Glutamatergic neuron (in vitro differentiated cells): ENCODE data around the gene SUSD2. TPM values are rescaled to one million over a fixed set of nuclear protein-coding genes. Genes with fewer than 3 reads are reported as not detected.

Experiments used
- DNase-seq: peaks from one replicate; pipeline ENCODE4 v3.0.0; 2022
- H3K27ac Mint-ChIP-seq: one replicate; pipeline ENCODE4 v1.8.0; 2020; ENCODE audit warnings: mild to moderate bottlenecking, mixed read lengths, inconsistent platforms; ENCODE audit not compliant: unreplicated experiment
- H3K27me3 Mint-ChIP-seq: one replicate; pipeline ENCODE4 v1.8.0; 2020; ENCODE audit warnings: mild to moderate bottlenecking, moderate library complexity, mixed read lengths, inconsistent platforms; ENCODE audit not compliant: unreplicated experiment
- H3K36me3 Mint-ChIP-seq: one replicate; pipeline ENCODE4 v1.8.0; 2020; ENCODE audit warnings: mild to moderate bottlenecking, mixed read lengths, inconsistent platforms; ENCODE audit not compliant: unreplicated experiment
- H3K4me1 Mint-ChIP-seq: one replicate; pipeline ENCODE4 v1.8.0; 2020; ENCODE audit warnings: mild to moderate bottlenecking, low read depth, mixed read lengths, inconsistent platforms; ENCODE audit not compliant: unreplicated experiment
- H3K4me3 Mint-ChIP-seq: one replicate; pipeline ENCODE4 v1.8.0; 2020; ENCODE audit warnings: mild to moderate bottlenecking, mixed read lengths, inconsistent platforms; ENCODE audit not compliant: unreplicated experiment
- H3K9me3 Mint-ChIP-seq: one replicate; pipeline ENCODE4 v1.8.0; 2020; ENCODE audit warnings: mild to moderate bottlenecking, moderate library complexity, mixed read lengths, inconsistent platforms; ENCODE audit not compliant: unreplicated experiment
- CTCF ChIP-seq: fragments of 200-600 bp; sonication (generic); IDR thresholded peaks from one replicate; pipeline ENCODE4 v1.5.0; 2021; ENCODE audit not compliant: partially characterized antibody, unreplicated experiment
- total RNA-seq: library from RNA; stranded (reverse); fragmentation: NEBNext Ultra II Directional; extraction: Animal tissue kit (Norgen Biotek cat#: 25700); gene quantifications from one replicate; pipeline ENCODE4 v1.2.1, GENCODE V29; 2021; ENCODE audit not compliant: unreplicated experiment

Gene SUSD2
- total RNA-seq, 1 donor from 2014 or later = 123 TPM

DNA sequence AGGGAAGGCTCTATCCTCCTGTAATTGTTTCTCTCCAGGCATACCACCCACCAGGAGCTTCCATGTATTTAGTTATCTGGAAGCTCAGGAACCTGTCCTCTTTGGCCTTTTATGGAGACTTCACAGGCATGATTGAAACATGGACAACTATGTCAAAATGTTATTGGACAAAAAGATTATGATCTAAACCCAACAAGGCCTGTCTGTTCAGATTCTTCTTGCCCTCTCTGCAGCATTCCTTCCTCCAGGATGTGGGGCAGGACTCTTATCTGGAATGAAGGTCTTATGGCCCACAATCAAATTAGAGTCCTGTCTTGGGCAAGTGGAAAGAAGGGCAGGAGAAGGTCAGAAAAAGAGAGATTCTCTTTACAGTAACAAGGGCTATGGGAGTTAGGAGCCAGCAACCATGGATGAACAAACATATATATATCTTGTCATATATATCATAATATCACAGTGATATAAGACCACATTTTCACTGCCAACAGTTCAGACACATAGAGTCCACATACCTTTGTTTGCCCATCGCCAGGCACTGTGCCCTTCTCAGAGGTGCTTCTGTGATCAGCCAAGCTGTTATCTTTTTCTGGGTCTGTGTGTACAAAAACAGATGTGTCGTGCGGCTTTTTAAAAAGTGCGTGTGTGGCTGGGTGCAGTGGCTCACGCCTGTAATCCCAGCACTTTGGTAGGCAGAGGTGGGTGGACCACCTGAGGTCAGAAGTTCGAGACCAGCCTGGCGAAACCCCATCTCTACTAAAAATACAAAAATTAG lies 42.5 kb upstream of the SUSD2 start:
- TF ChIP-seq CTCF = no peak
- H3K36me3 Mint-ChIP-seq = no peaks in the 10 kb centered on the region
- H3K4me3 Mint-ChIP-seq = no peak overlapping the region
- H3K9me3 Mint-ChIP-seq = no peaks in the 10 kb centered on the region
- H3K27ac Mint-ChIP-seq = no peak overlapping the region
- DNase-seq = no peak
- H3K4me1 Mint-ChIP-seq = peaks cover 3% of the 10 kb centered on the region
- peaks cover 1% of the 10 kb centered on the region for H3K27me3 Mint-ChIP-seq

GRCh38 chr22:24140357-24140756 lies 40.9 kb upstream of the SUSD2 start:
- no peaks in the 10 kb centered on the region for H3K4me1 Mint-ChIP-seq
- TF ChIP-seq CTCF = no peak
- H3K27ac Mint-ChIP-seq = no peak overlapping the region
- peaks cover 3% of the 10 kb centered on the region for H3K27me3 Mint-ChIP-seq
- H3K4me3 Mint-ChIP-seq = no peak overlapping the region
- no peaks in the 10 kb centered on the region for H3K36me3 Mint-ChIP-seq
- DNase-seq = no peak
- no peaks in the 10 kb centered on the region for H3K9me3 Mint-ChIP-seq

DNA sequence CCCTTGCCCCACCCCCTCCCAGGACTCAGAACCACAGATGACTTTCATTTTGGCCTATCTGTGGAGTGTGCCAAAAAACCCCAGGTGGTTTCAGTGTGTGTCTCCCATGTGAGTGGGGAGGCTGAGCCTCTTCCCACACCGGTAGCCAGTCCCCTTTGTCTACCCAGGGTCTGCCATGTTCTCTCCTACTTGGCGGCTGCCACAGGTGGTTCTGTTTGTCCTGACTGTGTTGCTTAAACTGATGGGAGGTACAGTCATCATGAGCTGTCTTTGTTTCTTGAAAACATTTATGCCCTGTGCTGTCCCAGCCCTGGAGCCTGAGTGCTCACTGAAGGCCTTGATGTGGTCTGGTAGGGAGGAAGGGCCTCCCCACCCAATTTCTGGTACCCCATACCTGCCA lies 39.7 kb upstream of the SUSD2 start:
- Mint-ChIP-seq H3K36me3 (no peaks in the 10 kb centered on the region), H3K4me3 (no peak overlapping the region), H3K4me1 (peaks cover 6% of the 10 kb centered on the region), H3K27me3 (peaks cover 3% of the 10 kb centered on the region), H3K27ac (no peak overlapping the region), H3K9me3 (no peaks in the 10 kb centered on the region)
- DNase-seq = no peak
- TF ChIP-seq CTCF = no peak

DNA sequence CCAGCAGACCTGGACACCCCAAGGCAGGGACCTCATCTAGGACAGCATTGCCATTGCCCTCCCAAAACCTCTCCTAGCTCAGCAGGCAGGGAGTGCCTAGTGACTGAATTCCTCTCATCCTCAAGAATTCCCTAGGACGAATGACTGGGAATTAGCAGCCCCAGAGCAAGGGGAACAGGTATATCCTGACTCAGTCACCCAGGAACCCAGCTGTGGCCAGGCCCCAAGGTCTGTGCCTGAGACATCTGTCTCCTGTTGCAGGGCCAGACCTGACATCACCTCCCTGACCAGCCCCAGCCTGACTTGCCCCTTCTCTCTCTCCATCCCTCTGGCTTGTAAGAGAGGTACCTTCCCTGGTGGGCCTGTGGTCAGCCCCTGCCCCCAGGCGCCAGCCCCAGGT lies 39.0 kb upstream of the SUSD2 start:
- peak overlapping the region; percentile 43 for H3K27ac Mint-ChIP-seq

More for the DNA sequence above, 39.0 kb upstream of the SUSD2 start:
- DNase-seq = no peak
- H3K9me3 Mint-ChIP-seq = no peaks in the 10 kb centered on the region
- TF ChIP-seq CTCF = no peak
- H3K4me3 Mint-ChIP-seq = no peak overlapping the region
- peaks cover 3% of the 10 kb centered on the region for H3K27me3 Mint-ChIP-seq
- no peaks in the 10 kb centered on the region for H3K36me3 Mint-ChIP-seq
- H3K4me1 Mint-ChIP-seq = peaks cover 6% of the 10 kb centered on the region
